HCT116 (cell line): ENCODE results near the gene HERPUD2.

Experiments
- EZH2 ChIP-seq: fragments of 200-600 bp; sonication (generic); IDR thresholded peaks from 2 replicates; pipeline ENCODE4 v1.6.1; 2017; ENCODE audit warnings: antibody characterized with exemption, mixed run types
- JUND ChIP-seq: IDR thresholded peaks from 2 replicates; pipeline ENCODE4 v1.6.1; 2012
- YY1 ChIP-seq: IDR thresholded peaks from 2 replicates; pipeline ENCODE4 v1.6.1; 2011; ENCODE audit warnings: low read length, low read depth, moderate library complexity, mild to moderate bottlenecking; ENCODE audit not compliant: insufficient replicate concordance; ENCODE audit errors: extremely low read depth
- TF ChIP-seq, protein P1 (sequence below), 3 experiments: fragments of 200-600 bp in 1 of 3; sonication (generic) in 1 of 3; IDR thresholded peaks in 2 of 3; conservative IDR thresholded peaks in 1 of 3; 2 replicates each; pipeline ENCODE4 v1.5.1; 2012 to 2017; ENCODE audit warnings: low read depth in 2 of 3, low read length in 2 of 3, antibody characterized with exemption in 1 of 3, borderline replicate concordance in 1 of 3, control low read depth in 1 of 3, mild to moderate bottlenecking in 1 of 3, mixed read lengths in 1 of 3, mixed run types in 1 of 3, moderate library complexity in 1 of 3; ENCODE audit not compliant: insufficient read depth in 1 of 3

GRCh38 chr7:35588647-35589046, 106.3 kb downstream of the HERPUD2 start:
- TF ChIP-seq, protein P1, sequence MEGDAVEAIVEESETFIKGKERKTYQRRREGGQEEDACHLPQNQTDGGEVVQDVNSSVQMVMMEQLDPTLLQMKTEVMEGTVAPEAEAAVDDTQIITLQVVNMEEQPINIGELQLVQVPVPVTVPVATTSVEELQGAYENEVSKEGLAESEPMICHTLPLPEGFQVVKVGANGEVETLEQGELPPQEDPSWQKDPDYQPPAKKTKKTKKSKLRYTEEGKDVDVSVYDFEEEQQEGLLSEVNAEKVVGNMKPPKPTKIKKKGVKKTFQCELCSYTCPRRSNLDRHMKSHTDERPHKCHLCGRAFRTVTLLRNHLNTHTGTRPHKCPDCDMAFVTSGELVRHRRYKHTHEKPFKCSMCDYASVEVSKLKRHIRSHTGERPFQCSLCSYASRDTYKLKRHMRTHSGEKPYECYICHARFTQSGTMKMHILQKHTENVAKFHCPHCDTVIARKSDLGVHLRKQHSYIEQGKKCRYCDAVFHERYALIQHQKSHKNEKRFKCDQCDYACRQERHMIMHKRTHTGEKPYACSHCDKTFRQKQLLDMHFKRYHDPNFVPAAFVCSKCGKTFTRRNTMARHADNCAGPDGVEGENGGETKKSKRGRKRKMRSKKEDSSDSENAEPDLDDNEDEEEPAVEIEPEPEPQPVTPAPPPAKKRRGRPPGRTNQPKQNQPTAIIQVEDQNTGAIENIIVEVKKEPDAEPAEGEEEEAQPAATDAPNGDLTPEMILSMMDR (IDR thresholded peaks at IDR 0.05 in 2 of 3, conservative IDR thresholded peaks at IDR 0.05 in 1 of 3; ENCODE audit: borderline replicate concordance in 1 of 3, insufficient read depth in 1 of 3, low read depth in 2 of 3, low read length in 2 of 3): no peak
- TF ChIP-seq EZH2 (no peak), JUND (no peak), YY1 (no peak)
